Measurements from ENCODE around the gene ABCA6. TPM values are rescaled to one million over a fixed set of nuclear protein-coding genes. Genes with fewer than 3 reads are reported as not detected.

ABCA6 gene
- total and polyA plus RNA-seq, 2 of the 13 experiments (the other 11 are each of a cell fraction or from before 2014, with no cell fraction given), result 0.05 to 0.11 TPM

GRCh38 chr17:69058165-69058564 lies 83.5 kb downstream of the ABCA6 start (continued):
- TF ChIP-seq HOMEZ (CRISPR knock-in tag; IDR thresholded peaks at IDR 0.05; ENCODE audit: low read depth) (peak; percentile 53; the same call in 1 of the 2 replicates), ZNF724P (CRISPR knock-in tag; IDR thresholded peaks at IDR 0.05; ENCODE audit: borderline replicate concordance) (no peak)
- TF ChIP-seq, protein P1, sequence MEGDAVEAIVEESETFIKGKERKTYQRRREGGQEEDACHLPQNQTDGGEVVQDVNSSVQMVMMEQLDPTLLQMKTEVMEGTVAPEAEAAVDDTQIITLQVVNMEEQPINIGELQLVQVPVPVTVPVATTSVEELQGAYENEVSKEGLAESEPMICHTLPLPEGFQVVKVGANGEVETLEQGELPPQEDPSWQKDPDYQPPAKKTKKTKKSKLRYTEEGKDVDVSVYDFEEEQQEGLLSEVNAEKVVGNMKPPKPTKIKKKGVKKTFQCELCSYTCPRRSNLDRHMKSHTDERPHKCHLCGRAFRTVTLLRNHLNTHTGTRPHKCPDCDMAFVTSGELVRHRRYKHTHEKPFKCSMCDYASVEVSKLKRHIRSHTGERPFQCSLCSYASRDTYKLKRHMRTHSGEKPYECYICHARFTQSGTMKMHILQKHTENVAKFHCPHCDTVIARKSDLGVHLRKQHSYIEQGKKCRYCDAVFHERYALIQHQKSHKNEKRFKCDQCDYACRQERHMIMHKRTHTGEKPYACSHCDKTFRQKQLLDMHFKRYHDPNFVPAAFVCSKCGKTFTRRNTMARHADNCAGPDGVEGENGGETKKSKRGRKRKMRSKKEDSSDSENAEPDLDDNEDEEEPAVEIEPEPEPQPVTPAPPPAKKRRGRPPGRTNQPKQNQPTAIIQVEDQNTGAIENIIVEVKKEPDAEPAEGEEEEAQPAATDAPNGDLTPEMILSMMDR (CRISPR knock-in tag; IDR thresholded peaks at IDR 0.05), result peak; percentile 39

DNA sequence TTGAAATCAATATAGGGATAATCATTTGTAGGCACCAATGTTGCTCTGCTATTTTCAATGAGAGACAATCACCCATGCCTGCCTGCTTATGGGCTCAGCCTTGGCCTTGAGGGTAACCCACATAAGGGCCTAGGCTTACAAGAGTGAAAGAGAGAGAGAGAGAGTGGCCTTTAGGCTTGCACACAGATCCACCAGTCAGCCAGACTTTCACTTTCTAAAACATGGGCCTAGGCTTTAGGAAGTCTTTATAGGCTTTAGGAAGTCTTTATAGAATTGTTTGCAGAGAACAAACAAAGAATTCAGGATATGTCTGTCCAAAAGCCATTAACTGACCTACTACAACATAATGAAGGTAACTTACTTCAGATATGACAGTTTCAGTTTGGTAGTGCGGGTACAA lies 84.4 kb downstream of the ABCA6 start:
- POLR2A ChIA-PET, result no interaction called here
- no peak for ATAC-seq
- no TSS peak for BruUV-seq (replicated peaks)
- peak overlapping the region; percentile 15 for H3K27ac ChIP-seq (ENCODE audit: extremely low read length, insufficient read depth, low read length)
- WGBS (ENCODE audit: low lambda C conversion rate), result 92% methylated on average over 1 of the region's 1 CpG
- in situ Hi-C loops (cut with HindIII; ENCODE audit: extremely low pct_ligation_motif_present, low pct_unique_long_range_greater_than_20kb), result loop anchor here (25.0 kb wide), 1 partner anchor 270 kb away; no protein-coding TSS in a partner anchor
- peak overlapping the region; percentile 8 for H2AFZ ChIP-seq (ENCODE audit: low read length)
- 0 out of 2 replicates have a peak, but pooled peaks have one; percentile 16 for TF ChIP-seq ZNF644 (CRISPR knock-in tag; IDR thresholded peaks at IDR 0.05; ENCODE audit: low read depth)
- no peak for TF ChIP-seq TGIF2 (CRISPR knock-in tag; IDR thresholded peaks at IDR 0.05)
- TF ChIP-seq, protein P2, sequence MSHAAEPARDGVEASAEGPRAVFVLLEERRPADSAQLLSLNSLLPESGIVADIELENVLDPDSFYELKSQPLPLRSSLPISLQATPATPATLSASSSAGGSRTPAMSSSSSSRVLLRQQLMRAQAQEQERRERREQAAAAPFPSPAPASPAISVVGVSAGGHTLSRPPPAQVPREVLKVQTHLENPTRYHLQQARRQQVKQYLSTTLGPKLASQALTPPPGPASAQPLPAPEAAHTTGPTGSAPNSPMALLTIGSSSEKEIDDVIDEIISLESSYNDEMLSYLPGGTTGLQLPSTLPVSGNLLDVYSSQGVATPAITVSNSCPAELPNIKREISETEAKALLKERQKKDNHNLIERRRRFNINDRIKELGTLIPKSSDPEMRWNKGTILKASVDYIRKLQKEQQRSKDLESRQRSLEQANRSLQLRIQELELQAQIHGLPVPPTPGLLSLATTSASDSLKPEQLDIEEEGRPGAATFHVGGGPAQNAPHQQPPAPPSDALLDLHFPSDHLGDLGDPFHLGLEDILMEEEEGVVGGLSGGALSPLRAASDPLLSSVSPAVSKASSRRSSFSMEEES (CRISPR knock-in tag; IDR thresholded peaks at IDR 0.05), result no peak
- TF ChIP-seq ZMYM4 (CRISPR knock-in tag; IDR thresholded peaks at IDR 0.05), result 0 out of 2 replicates have a peak, but pooled peaks have one; percentile 36
- TF ChIP-seq EP300 (IDR thresholded peaks at IDR 0.05; ENCODE audit: low read depth in 2 of 2, low read length in 2 of 2), result no peak
- TF ChIP-seq EP300 (CRISPR knock-in tag; IDR thresholded peaks at IDR 0.05; ENCODE audit: borderline replicate concordance), result no peak
- no peak for TF ChIP-seq RFXANK (CRISPR knock-in tag; IDR thresholded peaks at IDR 0.05)
- no peak for TF ChIP-seq SMAD3 (CRISPR knock-in tag; IDR thresholded peaks at IDR 0.05)
- TF ChIP-seq, protein P3, sequence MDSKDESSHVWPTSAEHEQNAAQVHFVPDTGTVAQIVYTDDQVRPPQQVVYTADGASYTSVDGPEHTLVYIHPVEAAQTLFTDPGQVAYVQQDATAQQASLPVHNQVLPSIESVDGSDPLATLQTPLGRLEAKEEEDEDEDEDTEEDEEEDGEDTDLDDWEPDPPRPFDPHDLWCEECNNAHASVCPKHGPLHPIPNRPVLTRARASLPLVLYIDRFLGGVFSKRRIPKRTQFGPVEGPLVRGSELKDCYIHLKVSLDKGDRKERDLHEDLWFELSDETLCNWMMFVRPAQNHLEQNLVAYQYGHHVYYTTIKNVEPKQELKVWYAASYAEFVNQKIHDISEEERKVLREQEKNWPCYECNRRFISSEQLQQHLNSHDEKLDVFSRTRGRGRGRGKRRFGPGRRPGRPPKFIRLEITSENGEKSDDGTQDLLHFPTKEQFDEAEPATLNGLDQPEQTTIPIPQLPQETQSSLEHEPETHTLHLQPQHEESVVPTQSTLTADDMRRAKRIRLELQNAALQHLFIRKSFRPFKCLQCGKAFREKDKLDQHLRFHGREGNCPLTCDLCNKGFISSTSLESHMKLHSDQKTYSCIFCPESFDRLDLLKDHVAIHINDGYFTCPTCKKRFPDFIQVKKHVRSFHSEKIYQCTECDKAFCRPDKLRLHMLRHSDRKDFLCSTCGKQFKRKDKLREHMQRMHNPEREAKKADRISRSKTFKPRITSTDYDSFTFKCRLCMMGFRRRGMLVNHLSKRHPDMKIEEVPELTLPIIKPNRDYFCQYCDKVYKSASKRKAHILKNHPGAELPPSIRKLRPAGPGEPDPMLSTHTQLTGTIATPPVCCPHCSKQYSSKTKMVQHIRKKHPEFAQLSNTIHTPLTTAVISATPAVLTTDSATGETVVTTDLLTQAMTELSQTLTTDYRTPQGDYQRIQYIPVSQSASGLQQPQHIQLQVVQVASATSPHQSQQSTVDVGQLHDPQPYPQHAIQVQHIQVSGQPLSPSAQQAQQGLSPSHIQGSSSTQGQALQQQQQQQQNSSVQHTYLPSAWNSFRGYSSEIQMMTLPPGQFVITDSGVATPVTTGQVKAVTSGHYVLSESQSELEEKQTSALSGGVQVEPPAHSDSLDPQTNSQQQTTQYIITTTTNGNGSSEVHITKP (CRISPR knock-in tag; IDR thresholded peaks at IDR 0.05; ENCODE audit: low read depth), result no peak
- FAIRE-seq, result no peak
- intact Hi-C loops (cut with micrococcal nuclease; ENCODE audit: unreplicated experiment), result no loop called here
- H3K4me1 ChIP-seq (ENCODE audit: insufficient read depth, low read length), result peaks cover 20% of the 10 kb centered on the region
- DNase-seq (ENCODE audit: low spot score), result peak; percentile 21
- H3K4me2 ChIP-seq (ENCODE audit: low read depth, low read length), result peak overlapping the region; percentile 13; the same call in 1 of the 2 replicates
- no peak overlapping the region for H3K4me3 ChIP-seq (replicated peaks in 1 of 3; ENCODE audit: insufficient read depth in 1 of 3, low read depth in 2 of 3, low read length in 3 of 3)
- CTCF ChIA-PET (ENCODE audit: low intra/inter-chr PET ratio, low total read pairs), result no interaction called here
- H3K9ac ChIP-seq (ENCODE audit: insufficient read depth, low read depth, low read length), result no peak overlapping the region
- H3K36me3 ChIP-seq (replicated peaks in 1 of 2; ENCODE audit: control insufficient read depth in 1 of 2, insufficient read depth in 2 of 2, low read length in 2 of 2), result no peaks in the 10 kb centered on the region
- no peaks in the 10 kb centered on the region for H3K79me2 ChIP-seq (ENCODE audit: insufficient read depth, low read length)
- peaks cover 26% of the 10 kb centered on the region for H3K9me3 ChIP-seq (ENCODE audit: low read length)
- no peaks in the 10 kb centered on the region for H3K27me3 ChIP-seq (ENCODE audit: control insufficient read depth in 1 of 2, insufficient read depth in 2 of 2, low read length in 2 of 2)
- H4K20me1 ChIP-seq (ENCODE audit: insufficient read depth, low read length), result no peaks in the 10 kb centered on the region

All from HepG2 (cell line).